ENCODE measurements around the gene PID1.

The PID1 gene

DNA sequence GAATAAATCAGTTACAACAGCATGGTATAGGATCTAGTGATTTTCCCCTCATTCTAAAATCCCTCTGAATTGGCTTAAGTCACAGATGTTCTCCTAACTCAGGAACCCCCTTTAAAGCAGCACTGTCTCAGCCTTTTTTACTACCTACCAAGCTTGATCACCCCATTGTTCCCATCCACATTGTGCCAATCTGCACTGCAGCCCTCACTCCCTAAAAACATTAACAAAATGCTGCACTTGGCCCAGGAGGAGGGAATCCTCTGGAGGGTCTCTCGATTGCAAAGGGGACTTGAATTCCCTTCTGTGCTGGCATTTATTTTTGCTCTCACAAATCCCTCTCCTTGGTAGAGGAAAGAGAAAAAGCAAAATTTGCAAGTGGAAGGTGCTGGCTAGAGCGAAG is 223.0 kb downstream of the PID1 start:
- no peak overlapping the region for H3K27ac ChIP-seq
- no peak for TF ChIP-seq CTCF (conservative IDR thresholded peaks at IDR 0.05)

GRCh38 chr2:229045671-229046070 is 225.4 kb downstream of the PID1 start:
- H3K27ac ChIP-seq, result no peak overlapping the region
- no peak for TF ChIP-seq CTCF (conservative IDR thresholded peaks at IDR 0.05)

GRCh38 chr2:229044581-229044980 is 226.5 kb downstream of the PID1 start:
- no peak for TF ChIP-seq CTCF (conservative IDR thresholded peaks at IDR 0.05)
- no peak overlapping the region for H3K27ac ChIP-seq

DNA sequence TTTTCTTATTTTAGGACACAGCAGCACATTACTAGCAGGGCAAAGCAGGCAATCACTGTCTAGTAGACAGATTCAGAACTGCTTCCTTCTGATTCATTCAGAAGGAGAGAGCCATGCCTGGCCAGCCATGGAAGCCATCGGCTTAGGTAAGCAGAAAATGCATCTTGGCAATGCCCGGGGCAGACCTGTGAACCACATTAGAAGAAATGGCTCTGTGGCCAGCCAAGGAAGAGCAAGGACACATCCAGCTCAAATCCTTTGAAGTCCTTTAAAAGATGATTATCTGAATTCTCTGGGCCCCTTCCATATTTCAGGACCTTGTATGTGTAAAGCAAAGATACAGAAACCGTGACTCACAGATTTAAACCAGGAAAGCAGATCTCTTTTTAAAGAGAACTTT is 227.4 kb downstream of the PID1 start:
- no peak overlapping the region for H3K27ac ChIP-seq
- no peak for TF ChIP-seq CTCF (conservative IDR thresholded peaks at IDR 0.05)

DNA sequence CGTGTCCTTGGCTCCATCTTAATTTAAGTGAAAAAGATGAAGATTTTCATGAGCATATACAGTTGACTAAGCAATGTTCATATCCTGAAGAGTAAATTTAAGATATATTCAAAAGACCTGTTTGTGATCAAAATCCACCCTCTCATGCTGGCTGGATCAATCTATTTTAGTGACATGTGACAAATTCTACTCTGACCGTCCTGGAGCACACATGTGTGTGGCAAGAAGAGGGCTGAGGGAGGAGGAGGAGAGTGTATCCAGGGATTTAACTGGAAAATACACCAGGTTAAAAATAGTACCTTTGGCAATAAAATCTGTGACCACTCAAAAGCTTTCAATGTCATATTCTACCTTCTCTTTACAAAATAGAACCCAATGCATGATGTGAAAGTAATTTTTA is 228.7 kb downstream of the PID1 start:
- no peak for TF ChIP-seq CTCF (conservative IDR thresholded peaks at IDR 0.05)
- H3K27ac ChIP-seq, result no peak overlapping the region

GRCh38 chr2:229041691-229042090 is 229.4 kb downstream of the PID1 start:
- no peak for TF ChIP-seq CTCF (conservative IDR thresholded peaks at IDR 0.05)
- H3K27ac ChIP-seq, result no peak overlapping the region

- no peak for TF ChIP-seq CTCF (conservative IDR thresholded peaks at IDR 0.05)
- no peak overlapping the region for H3K27ac ChIP-seq
Measured at GRCh38 chr2:229037621-229038020, 233.5 kb downstream of the PID1 start.

DNA sequence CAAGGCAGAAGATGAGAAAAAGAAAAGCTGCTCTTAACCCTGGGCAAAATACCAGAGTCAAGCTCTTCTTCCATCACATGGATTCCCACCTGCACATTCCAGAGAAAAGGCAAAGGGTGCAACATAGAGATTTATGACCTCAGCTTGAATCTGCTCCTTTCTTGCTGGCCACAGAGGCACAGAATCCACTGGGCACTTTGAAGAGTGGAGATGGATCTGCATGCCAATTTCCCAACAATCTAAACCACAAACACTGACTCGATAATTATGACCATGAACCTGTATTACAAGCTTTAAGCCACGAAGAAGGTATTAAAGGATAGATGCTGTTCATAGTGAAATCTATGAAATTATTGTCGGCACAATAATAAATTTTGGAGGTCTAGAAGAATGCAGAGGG is 237.3 kb downstream of the PID1 start:
- H3K27ac ChIP-seq, result no peak overlapping the region
- TF ChIP-seq CTCF (conservative IDR thresholded peaks at IDR 0.05), result no peak
